Stimulated activated CD8-positive, alpha-beta memory T cell treated with anti-CD3 and anti-CD28 coated beads, Interleukin-15, amount 100 ng/mL, for 1 hour (primary cell): ENCODE measurements around the gene TP73.

Experiments used
- DNase-seq: peaks from one replicate; pipeline ENCODE4 v3.0.0-alpha.2; 2020; ENCODE audit warnings: low read depth

TP73 gene

DNA sequence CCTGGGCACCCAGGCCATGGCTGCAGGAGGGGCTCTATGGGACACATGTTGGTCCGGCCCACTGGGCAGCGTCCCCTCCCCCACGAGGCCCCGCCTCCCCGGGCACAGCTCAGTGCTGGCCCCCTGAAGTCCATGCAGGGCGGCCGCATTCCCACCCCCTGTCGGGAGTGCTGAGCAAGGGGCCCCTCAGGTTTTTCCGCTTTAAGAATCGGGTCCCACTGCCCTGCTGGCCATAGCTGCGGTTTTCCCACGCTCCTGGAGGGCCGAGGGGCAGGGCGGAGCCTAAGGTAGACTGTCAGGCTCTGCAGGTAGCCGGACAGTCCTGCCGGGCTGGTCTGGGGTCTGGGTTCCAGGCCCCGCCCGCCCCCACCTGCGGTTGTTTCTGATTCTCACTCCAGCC is 56.5 kb downstream of the TP73 start:
- DNase-seq = no peak

DNA sequence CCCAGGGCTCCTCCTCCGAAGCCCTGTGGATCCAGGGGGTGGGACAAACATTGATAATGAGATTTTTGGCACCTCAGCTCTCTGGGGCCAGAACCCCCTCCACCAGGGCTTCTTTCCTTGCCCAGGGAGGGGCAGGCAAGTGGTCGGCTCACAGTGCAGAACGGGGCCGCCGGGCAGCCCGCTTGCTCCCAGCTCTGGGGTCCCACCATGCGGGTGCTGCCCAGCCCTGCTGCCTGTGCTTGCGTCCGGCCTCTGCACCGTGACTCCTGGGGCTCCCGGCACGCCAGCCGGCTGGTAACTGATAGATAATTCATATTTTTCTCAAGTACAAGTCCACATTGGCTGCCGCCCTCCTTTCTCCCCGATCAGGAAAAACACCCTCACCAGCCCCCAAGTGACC is 57.9 kb downstream of the TP73 start:
- DNase-seq = no peak

DNA sequence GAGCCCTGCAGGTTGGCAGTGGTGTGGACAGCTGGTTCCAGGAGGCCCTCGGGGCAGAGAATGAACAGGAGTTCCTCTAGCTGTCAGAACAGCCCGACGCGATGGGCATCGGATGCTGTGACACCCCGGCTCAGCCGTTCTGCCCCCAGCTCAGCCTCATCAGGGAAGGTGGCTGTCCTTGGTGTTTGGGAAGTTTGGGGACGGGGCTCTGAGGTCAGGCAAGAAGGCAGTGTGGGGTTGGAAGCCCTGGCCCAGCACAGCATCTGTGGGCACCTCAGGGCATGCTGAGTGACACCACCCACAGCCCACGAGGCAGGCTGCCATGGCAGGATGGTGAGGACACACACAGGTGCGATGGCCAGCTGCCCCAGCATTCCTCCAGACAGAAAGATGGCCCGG is 59.1 kb downstream of the TP73 start:
- no peak for DNase-seq

- no peak for DNase-seq
Observed at GRCh38 chr1:3711780-3712451, 59.6 kb downstream of the TP73 start.

- DNase-seq = no peak
Observed at GRCh38 chr1:3712573-3713535, 60.5 kb downstream of the TP73 start.

DNA sequence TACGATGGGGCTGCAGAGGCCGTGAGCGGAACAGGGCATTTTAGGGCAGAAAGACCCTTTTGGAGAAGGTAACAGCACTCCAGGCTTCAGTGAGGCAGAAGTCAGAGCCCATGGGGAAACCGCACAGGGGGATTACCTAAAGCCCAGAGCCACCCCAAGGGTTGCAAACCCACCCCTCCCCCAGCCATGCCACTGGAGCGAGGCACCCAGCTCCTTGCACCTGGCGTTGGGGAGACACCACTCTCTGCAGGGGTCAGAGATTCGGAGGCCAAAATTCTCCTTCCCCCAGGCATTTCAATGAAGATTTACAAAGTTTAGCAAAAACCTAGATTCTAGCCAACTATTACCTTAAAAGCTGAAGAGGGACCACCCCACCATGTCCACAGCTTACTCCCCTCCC is 61.5 kb downstream of the TP73 start:
- no peak for DNase-seq

GRCh38 chr1:3714284-3714741 is 62.0 kb downstream of the TP73 start:
- DNase-seq = no peak

GRCh38 chr1:3714814-3715213 is 62.5 kb downstream of the TP73 start:
- no peak for DNase-seq

DNA sequence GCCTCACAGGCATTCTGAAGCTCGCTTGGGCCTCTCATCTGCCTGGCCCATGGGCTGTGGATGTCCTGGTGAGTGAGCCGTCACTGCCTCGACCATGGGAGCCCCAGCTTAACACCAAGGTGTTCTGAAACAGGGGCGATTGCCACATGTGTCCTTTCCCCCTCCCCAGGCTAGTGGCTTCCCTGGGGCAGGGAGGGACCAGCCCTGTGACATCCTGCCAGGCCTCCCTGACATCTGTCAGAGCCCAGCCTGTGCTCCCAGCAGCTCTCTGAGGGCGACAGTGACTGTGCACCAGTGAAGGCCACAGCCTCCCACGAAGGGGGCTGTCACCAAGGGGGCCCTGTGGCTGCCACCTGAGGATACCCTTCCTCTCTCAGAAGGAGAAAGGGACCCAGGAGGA is 64.0 kb downstream of the TP73 start:
- DNase-seq = no peak

GRCh38 chr1:3717041-3717714 is 64.9 kb downstream of the TP73 start:
- DNase-seq = no peak

DNA sequence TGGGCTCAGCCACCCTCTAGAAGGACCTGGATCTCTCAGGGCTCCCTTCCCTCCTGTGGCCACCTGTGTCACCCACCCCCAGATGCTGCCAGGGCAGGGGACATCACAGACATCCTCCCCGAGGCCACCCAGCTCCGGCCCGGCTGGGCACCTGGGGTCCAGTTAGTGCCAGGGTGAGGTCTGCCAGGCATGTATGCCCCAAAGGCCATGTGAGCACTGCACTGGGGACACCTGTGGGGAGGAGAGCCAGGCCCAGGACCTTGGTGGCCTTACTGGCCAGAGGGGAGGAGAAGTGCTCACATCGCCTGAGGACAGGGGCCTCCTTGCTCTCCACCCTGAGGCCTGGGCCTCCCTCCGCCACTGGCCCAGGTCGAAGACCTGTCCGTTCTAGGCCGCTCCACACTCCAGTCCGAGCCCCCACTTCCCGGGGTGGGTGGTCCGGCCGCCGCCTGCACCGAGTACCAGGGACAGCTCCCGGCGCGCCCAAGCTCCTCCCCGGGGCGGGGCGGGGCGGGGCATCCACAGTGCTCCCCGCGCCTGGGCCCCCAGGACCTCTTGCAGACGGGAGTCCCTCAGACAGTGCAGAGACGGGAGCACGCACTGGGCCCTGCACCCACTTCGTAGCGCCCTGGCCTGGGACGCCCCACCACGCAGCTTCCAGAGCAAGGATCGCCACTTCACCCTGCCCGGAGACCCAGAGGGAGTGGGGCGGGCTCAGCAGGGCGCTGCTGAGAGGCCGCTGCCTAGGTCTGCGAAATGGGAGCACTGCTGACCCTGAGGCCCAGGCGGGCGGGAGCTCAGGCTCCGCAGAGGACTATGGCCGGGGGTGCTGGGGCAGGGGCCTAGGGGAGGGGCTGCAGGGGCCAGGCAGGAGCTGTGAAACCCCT is 65.6 kb downstream of the TP73 start:
- no peak for DNase-seq

DNA sequence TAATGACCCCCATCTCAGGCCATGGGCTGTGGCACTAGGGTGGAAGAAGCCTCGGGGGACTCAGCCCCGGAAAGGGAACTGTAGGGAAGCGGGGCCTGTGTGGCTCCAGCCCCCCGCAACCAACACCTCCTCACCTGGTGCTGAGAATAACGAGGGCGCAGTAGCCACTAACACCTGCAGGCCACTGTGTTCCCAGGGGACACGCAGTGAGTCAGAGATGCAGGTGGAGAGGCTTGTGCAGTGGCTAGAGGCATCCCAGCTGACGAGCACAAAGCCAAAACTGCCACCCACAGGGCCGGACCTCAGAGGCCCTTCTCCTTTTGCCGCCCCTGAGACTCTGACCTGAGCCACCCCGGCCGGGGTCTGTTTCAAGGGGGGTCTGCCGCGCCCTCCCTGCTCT is 66.4 kb downstream of the TP73 start:
- DNase-seq = no peak

- no peak for DNase-seq
Observed at GRCh38 chr1:3721955-3722465, 69.7 kb downstream of the TP73 start.

- DNase-seq = no peak
Observed at GRCh38 chr1:3722846-3723245, 70.5 kb downstream of the TP73 start.

DNA sequence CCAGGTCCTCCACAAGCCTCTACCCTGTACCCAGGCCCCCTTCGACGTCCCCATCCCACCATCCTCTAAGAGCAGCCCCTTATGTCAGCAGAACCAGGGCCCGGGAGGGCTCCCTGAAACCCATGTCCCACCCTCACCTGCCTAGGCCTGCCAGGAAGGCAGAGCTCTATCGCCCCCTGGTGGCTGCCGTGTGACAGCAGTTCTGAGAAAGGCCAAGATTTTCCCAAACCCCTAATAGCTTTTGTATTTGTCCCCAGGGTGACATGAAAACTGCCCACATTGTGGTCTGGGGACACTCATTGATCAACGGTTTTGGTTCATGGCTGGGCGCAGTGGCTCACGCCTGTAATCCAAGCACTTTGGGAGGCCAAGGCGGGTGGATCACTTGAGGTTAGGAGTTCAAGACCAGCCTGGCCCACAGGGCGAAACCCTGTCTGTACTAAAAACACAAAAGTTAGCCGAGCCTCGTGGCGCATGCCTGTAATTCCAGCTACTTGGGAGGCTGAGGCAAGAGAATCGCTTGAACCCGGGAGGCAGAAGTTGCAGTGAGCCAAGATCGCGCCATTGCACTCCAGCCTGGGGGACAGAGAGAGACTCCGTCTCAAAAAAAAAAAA is 72.2 kb downstream of the TP73 start:
- DNase-seq = peak; percentile 70

GRCh38 chr1:3725366-3725765 is 73.0 kb downstream of the TP73 start:
- DNase-seq = no peak

- no peak for DNase-seq
Observed at GRCh38 chr1:3727042-3727824, 74.9 kb downstream of the TP73 start.

GRCh38 chr1:3727825-3728776 is 75.8 kb downstream of the TP73 start:
- no peak for DNase-seq
